Colonic mucosa (tissue), 4 donors: ENCODE data around the gene TSHZ2. TPM values are rescaled to one million over a fixed set of nuclear protein-coding genes. Genes with fewer than 3 reads are reported as not detected.

Experiments
- DNase-seq: peaks from one replicate; pipeline ENCODE4 v3.0.0-alpha.2; 2020
- H3K27ac ChIP-seq: fragments of 200-600 bp; one replicate; pipeline ENCODE4 v1.8.0; 2021
- H3K27me3 ChIP-seq: fragments of 200-600 bp; one replicate; pipeline ENCODE4 v1.8.0; 2021
- H3K36me3 ChIP-seq: fragments of 200-600 bp; one replicate; pipeline ENCODE4 v1.8.0; 2021
- H3K4me1 ChIP-seq: fragments of 200-600 bp; one replicate; pipeline ENCODE4 v1.8.0; 2021; ENCODE audit warnings: mild to moderate bottlenecking
- H3K4me3 ChIP-seq: fragments of 200-600 bp; one replicate; pipeline ENCODE4 v1.8.0; 2021
- H3K9ac ChIP-seq, 2 donors: one replicate each; pipeline ENCODE4 v1.7.0; 2013; ENCODE audit warnings: control low read depth in 2 of 2, low read depth in 2 of 2, low read length in 2 of 2
- H3K9me3 ChIP-seq: fragments of 200-600 bp; one replicate; pipeline ENCODE4 v1.8.0; 2021
- CTCF ChIP-seq: fragments of 200-600 bp; IDR thresholded peaks from one replicate; pipeline ENCODE4 v1.8.0; 2022; ENCODE audit warnings: antibody characterized with exemption, mild to moderate bottlenecking
- intact Hi-C: fragments of 100-400 bp; cut with DNase I; formaldehyde crosslinking; loops from one replicate; pipeline ENCODE4 v1.14.1; 2022
- total RNA-seq, 2 donors: library from RNA; stranded (reverse); fragmentation: NEBNext Ultra II Directional in 1 of 2; extraction: Animal tissue kit (Norgen Biotek cat#: 25700) in 1 of 2; gene quantifications; one replicate each; pipeline ENCODE4 v1.2.1, GENCODE V29; 2021
- donor health status: healthy.
- donor health status: DM: no; HTN: no; CAD: no.
- donor health status: DM: no; HTN: no; CAD: no.

The TSHZ2 gene
- total RNA-seq, 2 donors from 2014 or later = 2.1 to 3.1 TPM

- Histone ChIP-seq H3K4me1 (no peaks in the 10 kb centered on the region), H3K9me3 (no peaks in the 10 kb centered on the region), H3K9ac (no peak overlapping the region), H3K27ac (no peak overlapping the region), H3K36me3 (no peaks in the 10 kb centered on the region), H3K27me3 (no peaks in the 10 kb centered on the region), H3K4me3 (no peak overlapping the region)
- intact Hi-C loops = no loop called here
- no peak for DNase-seq
- no peak for TF ChIP-seq CTCF
Observed at GRCh38 chr20:53069132-53069531, 97.0 kb downstream of the TSHZ2 start.

GRCh38 chr20:53070224-53070623 is 98.1 kb downstream of the TSHZ2 start:
- DNase-seq = no peak
- Histone ChIP-seq H3K36me3 (no peaks in the 10 kb centered on the region), H3K27me3 (no peaks in the 10 kb centered on the region), H3K9ac (no peak overlapping the region), H3K4me1 (no peaks in the 10 kb centered on the region), H3K9me3 (no peaks in the 10 kb centered on the region), H3K27ac (no peak overlapping the region), H3K4me3 (no peak overlapping the region)
- no peak for TF ChIP-seq CTCF
- intact Hi-C loops = no loop called here

- Histone ChIP-seq H3K9ac (no peak overlapping the region), H3K27ac (no peak overlapping the region), H3K4me3 (no peak overlapping the region), H3K36me3 (no peaks in the 10 kb centered on the region), H3K27me3 (no peaks in the 10 kb centered on the region), H3K4me1 (no peaks in the 10 kb centered on the region), H3K9me3 (no peaks in the 10 kb centered on the region)
- no peak for DNase-seq
- intact Hi-C loops = no loop called here
- no peak for TF ChIP-seq CTCF
Observed at GRCh38 chr20:53070706-53071392, 98.7 kb downstream of the TSHZ2 start.

- H3K27me3 ChIP-seq = no peaks in the 10 kb centered on the region
- TF ChIP-seq CTCF = no peak
- no peak for DNase-seq
- H3K9me3 ChIP-seq = no peaks in the 10 kb centered on the region
- no peak overlapping the region for H3K9ac ChIP-seq
- H3K27ac ChIP-seq = no peak overlapping the region
- H3K4me1 ChIP-seq = no peaks in the 10 kb centered on the region
- intact Hi-C loops = no loop called here
- H3K36me3 ChIP-seq = no peaks in the 10 kb centered on the region
- H3K4me3 ChIP-seq = no peak overlapping the region
Observed at GRCh38 chr20:53071833-53072232, 99.7 kb downstream of the TSHZ2 start.

GRCh38 chr20:53072923-53073579 is 100.9 kb downstream of the TSHZ2 start:
- H3K4me1 ChIP-seq = no peaks in the 10 kb centered on the region

More at GRCh38 chr20:53072923-53073579, 100.9 kb downstream of the TSHZ2 start:
- H3K4me3 ChIP-seq = no peak overlapping the region
- no peaks in the 10 kb centered on the region for H3K36me3 ChIP-seq
- no peaks in the 10 kb centered on the region for H3K27me3 ChIP-seq
- no peak for TF ChIP-seq CTCF
- H3K9ac ChIP-seq = no peak overlapping the region
- no peak overlapping the region for H3K27ac ChIP-seq
- H3K9me3 ChIP-seq = no peaks in the 10 kb centered on the region
- intact Hi-C loops = no loop called here
- no peak for DNase-seq
